Activated CD4-positive, alpha-beta T cell treated with anti-CD3 and anti-CD28 coated beads for 36 hours (primary cell): ENCODE data around the gene SPDYE2. TPM values are rescaled to one million over a fixed set of nuclear protein-coding genes. Genes with fewer than 3 reads are reported as not detected.
"Not testable (repeated sequence)": the region's sequence is repeated elsewhere in the genome, so short reads cannot be mapped to it uniquely, and the experiment has no call there.

Experiments
- ATAC-seq: fragments of 200-7000 bp; cut with Tn5 transposase; one replicate; pipeline ENCODE4 v1.10.0; 2021; ENCODE audit warnings: mild to moderate bottlenecking, moderate library complexity
- CTCF ChIA-PET: fragments of 350-600 bp; sonication (Branson Sonifier 250); formaldehyde crosslinking; loops from one replicate; lab custom pipeline; 2021; ENCODE audit warnings: antibody characterized with exemption; lab: Charles Lee
- POLR2A ChIA-PET: fragments of 350-600 bp; sonication (Branson Sonifier 250); formaldehyde crosslinking; loops from one replicate; lab custom pipeline; 2021; ENCODE audit warnings: antibody characterized with exemption, inconsistent platforms; lab: Charles Lee
- DNase-seq: peaks from one replicate; pipeline ENCODE4 v3.0.0-alpha.2; 2020
- H3K27ac Mint-ChIP-seq: one replicate; pipeline ENCODE4 v1.8.0; 2021; ENCODE audit warnings: mixed read lengths
- H3K27me3 Mint-ChIP-seq: one replicate; pipeline ENCODE4 v1.8.0; 2021; ENCODE audit warnings: mixed read lengths
- H3K36me3 Mint-ChIP-seq: one replicate; pipeline ENCODE4 v1.8.0; 2021; ENCODE audit warnings: low read depth, mixed read lengths
- H3K4me1 Mint-ChIP-seq: one replicate; pipeline ENCODE4 v1.8.0; 2021; ENCODE audit warnings: mixed read lengths
- H3K4me3 Mint-ChIP-seq: one replicate; pipeline ENCODE4 v1.8.0; 2021; ENCODE audit warnings: mild to moderate bottlenecking, moderate library complexity, mixed read lengths
- H3K9me3 Mint-ChIP-seq: one replicate; pipeline ENCODE4 v1.8.0; 2021; ENCODE audit warnings: low read depth, mixed read lengths
- intact Hi-C, 2 experiments: fragments of 100-400 bp; cut with DNase I in 1 of 2; cut with micrococcal nuclease in 1 of 2; formaldehyde crosslinking; loops; one replicate each; pipeline versions ENCODE4 v1.14.2 to v1.15.1; 2022 to 2024; cut with DNase I, micrococcal nuclease
- total RNA-seq, 2 experiments: library from RNA; stranded (reverse); gene quantifications; one replicate each; pipeline ENCODE4 v1.2.3, GENCODE V29; 2021

Gene SPDYE2
- total RNA-seq, 2 experiments from 2014 or later = not detected

DNA sequence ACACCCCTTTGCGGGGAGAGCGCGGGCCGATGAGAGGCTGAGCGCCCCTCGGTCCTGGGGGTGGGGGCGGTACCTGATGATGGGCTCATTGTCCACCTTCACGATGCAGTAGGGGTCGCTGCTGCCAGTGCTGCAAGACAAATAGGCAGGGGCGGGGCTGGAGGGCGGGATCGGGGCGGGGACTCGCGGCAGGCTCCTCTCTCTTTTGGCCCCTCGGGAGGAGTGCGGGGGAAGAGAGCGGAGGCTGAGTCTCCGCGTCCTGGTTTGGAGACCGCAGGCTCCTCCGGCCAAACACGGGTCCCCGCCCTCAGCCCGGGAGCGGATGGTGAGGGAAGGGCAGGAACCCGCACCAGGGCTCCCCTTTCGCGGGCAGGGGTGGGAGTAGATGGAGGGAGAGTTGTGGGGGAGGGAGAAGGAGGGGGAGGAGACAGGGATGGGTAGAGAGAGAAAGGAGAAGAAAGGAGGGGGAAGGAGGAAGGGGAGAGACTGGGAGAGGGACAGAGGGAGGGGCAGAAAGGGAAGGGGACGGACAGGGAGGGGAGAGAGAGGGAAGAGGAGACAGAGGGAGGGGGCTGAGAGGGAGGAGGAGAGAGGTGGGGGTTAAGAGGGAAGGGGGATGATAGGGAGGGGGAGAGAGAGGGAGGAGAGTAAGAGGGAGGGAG is 60.1 kb downstream of the SPDYE2 start:
- H3K27ac Mint-ChIP-seq, H3K9me3 Mint-ChIP-seq, H3K27me3 Mint-ChIP-seq, DNase-seq, CTCF ChIA-PET, intact Hi-C loops, H3K36me3 Mint-ChIP-seq, H3K4me1 Mint-ChIP-seq, H3K4me3 Mint-ChIP-seq, POLR2A ChIA-PET: not testable (repeated sequence)
- peak; percentile 78 for ATAC-seq

DNA sequence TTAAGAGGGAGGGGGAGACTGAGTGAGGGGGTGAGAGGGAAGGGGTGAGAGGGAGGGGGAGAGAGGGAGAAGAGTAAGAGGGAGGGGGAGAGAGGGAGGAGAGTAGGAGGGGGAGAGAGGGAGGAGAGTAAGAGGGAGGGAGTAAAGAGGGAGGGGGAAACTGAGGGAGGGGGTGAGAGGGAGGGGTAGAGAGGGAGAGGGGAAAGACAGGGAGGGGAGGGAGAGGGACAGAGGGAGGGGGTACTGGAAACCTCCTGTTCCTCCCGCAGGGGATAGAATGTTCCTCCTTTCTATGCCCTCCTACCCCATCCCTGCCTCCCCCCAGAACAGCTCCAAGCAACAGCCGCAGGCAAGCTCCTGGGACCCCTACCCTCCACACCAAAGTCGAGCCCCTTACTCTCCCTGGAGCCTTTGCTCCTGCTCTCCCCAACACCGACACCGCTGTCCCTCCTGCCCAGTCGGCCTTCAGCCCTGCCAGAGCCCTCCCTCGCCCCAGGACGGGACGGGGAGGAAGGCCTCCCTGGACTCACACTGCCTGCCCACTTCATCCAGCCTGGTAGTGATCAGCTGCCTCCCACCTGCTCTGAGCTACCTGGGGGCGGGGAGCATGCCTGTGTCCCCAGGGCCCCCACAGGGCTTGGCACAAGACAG is 60.8 kb downstream of the SPDYE2 start:
- H3K9me3 Mint-ChIP-seq, CTCF ChIA-PET, H3K27me3 Mint-ChIP-seq, H3K36me3 Mint-ChIP-seq, H3K4me1 Mint-ChIP-seq, H3K4me3 Mint-ChIP-seq, ATAC-seq, POLR2A ChIA-PET, intact Hi-C loops, H3K27ac Mint-ChIP-seq: not testable (repeated sequence)
- DNase-seq = peak; percentile 12

Other genes with a start within 250 kb of the SPDYE2 start
- gene SPDYE6, start 194.8 kb upstream of the SPDYE2 start, total RNA-seq = not detected
- 10 to 100 TPM; 26.2 to 31.4 TPM for gene PRKRIP1, start 154.9 kb upstream of the SPDYE2 start, total RNA-seq
- gene ORAI2, start 117.7 kb upstream of the SPDYE2 start, total RNA-seq = 10 to 100 TPM; 20.8 to 25.1 TPM
- gene ALKBH4, start 86.4 kb upstream of the SPDYE2 start, total RNA-seq = 1 to 10 TPM; 6.1 to 9.1 TPM
- 10 to 100 TPM; 13.6 to 14.4 TPM for gene LRWD1, start 86.2 kb upstream of the SPDYE2 start, total RNA-seq
- 10 to 100 TPM; 32.6 to 46.1 TPM for gene POLR2J, start 72.3 kb upstream of the SPDYE2 start, total RNA-seq
- gene RASA4B, start 33.4 kb upstream of the SPDYE2 start, total RNA-seq = 10 to 100 TPM; 28.6 to 30.1 TPM
- 10 to 100 TPM; 23.4 to 43.5 TPM for gene UPK3BL2, start 7.5 kb upstream of the SPDYE2 start, total RNA-seq
- gene POLR2J3, start 21.4 kb downstream of the SPDYE2 start, total RNA-seq = 10 to 100 TPM; 36.3 to 40.4 TPM
- gene RASA4, start 65.5 kb downstream of the SPDYE2 start, total RNA-seq = 10 to 100 TPM; 32.2 to 33.7 TPM
- gene UPK3BL1, start 91.6 kb downstream of the SPDYE2 start, total RNA-seq = 1 to 10 TPM in 1 of 2 experiments, not detected in 1; 4.0 TPM
- gene SPDYE2B, start 99.1 kb downstream of the SPDYE2 start, total RNA-seq = not detected
- gene POLR2J2, start 120.4 kb downstream of the SPDYE2 start, total RNA-seq = 10 to 100 TPM; 20.0 to 38.2 TPM
- gene FAM185A, start 197.8 kb downstream of the SPDYE2 start, total RNA-seq = 1 to 10 TPM; 7.9 to 8.8 TPM